Myocyte (in vitro differentiated cells): Measurements from ENCODE around the gene AGXT2. TPM values are rescaled to one million over a fixed set of nuclear protein-coding genes. Genes with fewer than 3 reads are reported as not detected.
A peak's percentile ranks its signal among the peaks of the same experiment; 100 is the strongest.

Source experiments
- DNase-seq: peaks from one replicate; pipeline ENCODE4 v3.0.0-alpha.2; 2012; ENCODE audit warnings: low read depth
- total RNA-seq: library from RNA; depleted of rRNA; stranded (reverse); fragments of >200 nt; gene quantifications from 2 replicates; pipeline ENCODE4 v1.2.3, GENCODE V29; 2014

The AGXT2 gene
- total RNA-seq, 1 donor from 2014 or later, result not detected

DNA sequence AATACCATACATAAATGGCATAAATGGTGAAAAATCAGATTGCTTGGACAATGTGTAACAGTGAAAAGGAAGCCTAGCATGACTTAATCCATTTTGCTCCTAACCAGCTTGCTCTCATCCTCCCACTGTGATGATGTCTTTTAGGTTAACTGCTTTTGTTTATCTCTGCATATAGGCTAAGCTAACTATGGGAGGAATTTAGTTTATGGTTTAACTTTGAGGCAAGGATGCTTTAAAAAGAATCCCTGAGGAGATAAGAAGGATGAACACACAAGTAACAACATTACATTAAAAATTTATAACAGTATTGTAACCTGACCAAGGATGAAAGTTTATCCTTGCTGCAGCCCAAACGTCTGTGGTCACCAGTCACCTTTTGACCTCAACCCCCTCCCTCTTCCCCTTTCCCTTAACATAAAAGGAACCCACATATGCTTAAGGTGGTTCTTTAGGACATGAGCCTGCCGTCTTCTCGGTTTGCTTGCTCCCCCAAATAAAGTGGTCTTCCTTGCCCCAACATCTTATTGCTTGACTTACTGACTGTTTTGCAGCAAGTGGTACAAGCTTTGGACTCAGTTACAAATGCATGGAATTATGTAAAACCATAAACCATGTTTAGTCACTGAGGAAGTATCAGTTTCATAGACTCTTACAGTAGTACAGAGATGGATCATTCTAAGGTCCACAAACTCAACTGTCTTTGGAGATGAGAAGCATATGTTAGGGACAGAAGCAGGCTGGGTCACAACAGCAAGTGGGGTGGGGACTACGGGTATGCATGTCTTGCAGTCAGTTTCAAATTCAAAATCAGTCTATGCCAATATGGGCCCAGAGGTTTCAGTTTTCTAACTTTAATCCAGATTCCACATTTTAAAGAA is 31.3 kb downstream of the AGXT2 start:
- DNase-seq, result no peak

DNA sequence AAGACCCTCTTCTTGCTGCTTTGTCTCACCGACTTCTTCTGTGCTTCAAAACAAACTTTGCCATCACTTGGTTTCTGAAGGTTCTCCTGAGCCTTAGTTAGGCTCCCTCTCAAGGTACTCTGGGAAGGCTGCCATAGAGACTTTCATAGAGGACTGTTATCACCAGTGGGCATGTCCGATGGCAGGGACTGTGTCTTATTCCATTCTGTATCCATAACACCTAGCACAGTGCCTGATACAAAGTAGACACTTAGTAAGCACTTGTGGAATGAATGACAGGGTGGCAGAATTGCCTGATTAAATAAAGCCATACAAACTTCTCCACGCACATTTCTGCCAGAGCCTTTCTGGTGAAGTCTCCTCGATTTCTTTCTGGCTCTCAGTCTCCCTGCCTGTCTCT is 32.7 kb downstream of the AGXT2 start:
- no peak for DNase-seq

DNA sequence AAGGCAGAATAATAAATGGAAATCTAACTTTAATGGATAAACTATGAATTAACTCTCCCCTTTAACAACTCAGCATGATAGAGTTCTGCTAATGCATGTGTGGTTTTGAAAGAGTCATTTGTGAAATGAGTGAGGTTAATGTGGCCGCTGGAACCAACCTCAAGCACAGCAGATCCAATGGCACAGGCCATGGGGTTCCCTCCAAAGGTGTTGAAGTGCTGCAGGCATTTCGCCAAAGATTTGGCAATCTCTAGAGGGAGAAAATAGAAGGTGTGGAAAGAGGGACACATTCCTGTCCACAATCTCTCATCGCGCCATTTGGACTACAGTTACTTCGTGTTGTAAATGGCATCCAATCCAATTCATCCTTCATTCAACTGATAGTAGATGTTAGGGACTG is 35.0 kb downstream of the AGXT2 start:
- peak; percentile 80 for DNase-seq

DNA sequence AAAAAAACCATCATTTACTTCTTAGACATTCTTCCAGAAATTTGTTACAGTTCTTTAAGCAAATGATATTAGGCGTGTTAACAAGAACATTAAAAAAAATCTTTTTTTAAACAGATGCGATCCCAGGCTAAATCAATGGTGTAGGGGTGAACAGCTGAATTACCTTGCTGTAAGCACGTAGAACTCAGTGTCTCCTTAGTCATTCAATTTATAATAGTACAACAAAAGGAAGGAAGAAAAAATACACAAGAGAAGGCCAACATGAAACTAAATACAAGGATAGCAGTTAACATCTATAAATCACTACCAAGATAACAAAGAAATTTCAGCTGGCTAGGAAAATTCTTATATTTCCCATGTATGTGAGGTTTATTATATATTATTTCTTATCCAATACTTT is 35.4 kb downstream of the AGXT2 start:
- no peak for DNase-seq

DNA sequence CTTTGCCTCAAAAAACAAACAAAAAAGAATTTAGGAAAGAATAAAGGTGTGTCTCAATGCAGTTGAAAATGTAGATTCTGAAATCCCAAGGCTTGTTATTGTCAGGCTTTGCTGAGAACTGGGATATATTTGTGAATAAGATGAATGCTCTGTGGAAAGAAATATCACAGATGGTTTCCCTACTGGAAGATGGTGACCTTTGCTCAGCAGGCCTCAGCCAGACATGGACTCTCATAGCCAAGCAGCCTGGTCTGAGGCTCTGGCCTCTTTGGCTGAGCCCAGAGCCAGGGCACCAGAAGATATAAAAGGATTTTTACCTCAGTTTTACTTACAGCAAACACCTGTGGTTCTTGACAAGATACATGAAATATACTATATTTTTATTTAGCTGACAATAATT is 37.1 kb downstream of the AGXT2 start:
- no peak for DNase-seq

DNA sequence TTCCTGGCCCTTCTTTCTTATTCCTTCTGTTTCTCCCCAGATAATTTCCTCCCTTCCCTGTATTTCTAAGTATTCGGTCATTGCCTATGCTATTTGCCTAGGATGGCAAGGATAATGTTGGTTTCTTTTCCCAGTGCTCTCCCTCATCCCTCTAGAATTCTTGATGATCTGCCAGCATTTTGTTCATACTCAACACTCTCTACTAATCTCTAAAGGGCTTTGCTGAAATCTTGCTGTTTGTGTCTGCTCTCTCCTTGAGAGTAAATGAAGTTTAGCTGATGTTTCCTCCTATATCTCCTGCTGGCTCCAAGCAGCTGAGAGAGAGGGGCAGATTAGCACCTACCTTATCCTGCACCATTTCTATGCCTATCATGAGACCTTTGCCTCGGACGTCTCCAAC is 38.1 kb downstream of the AGXT2 start:
- no peak for DNase-seq

DNA sequence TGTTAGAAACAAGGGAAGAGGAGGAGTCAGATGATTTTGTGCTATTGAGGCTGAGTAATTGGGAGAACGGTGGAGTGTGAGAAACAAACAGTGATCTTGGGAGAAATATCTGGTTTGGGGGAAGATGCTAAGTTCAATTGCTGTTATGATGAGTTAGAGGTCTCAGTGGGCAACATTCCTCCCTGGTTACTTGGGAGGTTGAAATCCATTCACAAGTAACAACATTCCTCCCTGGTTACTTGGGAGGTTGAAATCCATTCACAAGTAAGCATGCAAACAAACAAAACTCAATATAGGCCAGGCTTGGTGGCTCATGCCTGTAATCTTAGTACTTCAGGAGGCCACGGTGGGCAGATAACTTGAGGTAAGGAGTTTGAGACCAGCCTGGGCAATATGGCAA is 38.7 kb downstream of the AGXT2 start:
- DNase-seq, result no peak

DNA sequence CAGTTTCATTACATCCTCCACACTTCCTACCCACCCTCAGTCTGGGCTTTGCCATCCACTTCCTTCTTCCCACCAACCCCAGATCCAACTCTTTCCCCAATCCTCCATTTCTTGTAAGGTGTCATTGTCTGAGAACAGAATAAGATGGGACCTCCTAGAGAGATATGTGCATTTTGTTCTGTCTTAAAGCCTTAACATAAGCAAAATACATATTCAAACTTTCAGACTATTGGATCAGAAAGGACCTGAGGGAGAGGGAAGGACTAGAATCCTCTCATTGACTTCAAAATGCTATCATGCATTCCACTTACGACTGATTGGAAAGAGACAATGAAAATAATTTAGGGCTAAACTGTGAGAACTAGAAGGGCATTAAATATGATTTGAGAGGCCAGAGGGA is 43.0 kb downstream of the AGXT2 start:
- no peak for DNase-seq

DNA sequence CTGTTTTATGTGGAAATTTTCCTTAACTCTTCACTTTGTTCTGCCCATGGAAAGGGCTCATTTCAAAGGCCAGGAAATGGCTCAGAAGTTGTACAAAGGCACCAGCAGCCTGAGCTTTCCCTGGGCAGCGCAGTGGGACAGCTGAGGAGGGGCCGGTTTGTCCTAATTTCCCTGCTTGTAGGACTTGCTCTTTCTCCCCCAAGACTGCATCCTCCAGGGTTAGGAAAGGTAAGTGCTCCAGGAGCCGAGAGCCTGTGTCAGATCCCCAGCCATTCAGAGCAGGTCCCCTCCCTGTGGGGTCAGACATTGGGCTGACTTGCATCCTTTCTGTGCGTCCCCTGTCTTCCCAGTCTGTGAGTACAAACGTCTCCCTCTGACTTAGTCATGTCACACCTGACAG is 43.5 kb downstream of the AGXT2 start:
- DNase-seq, result no peak

DNA sequence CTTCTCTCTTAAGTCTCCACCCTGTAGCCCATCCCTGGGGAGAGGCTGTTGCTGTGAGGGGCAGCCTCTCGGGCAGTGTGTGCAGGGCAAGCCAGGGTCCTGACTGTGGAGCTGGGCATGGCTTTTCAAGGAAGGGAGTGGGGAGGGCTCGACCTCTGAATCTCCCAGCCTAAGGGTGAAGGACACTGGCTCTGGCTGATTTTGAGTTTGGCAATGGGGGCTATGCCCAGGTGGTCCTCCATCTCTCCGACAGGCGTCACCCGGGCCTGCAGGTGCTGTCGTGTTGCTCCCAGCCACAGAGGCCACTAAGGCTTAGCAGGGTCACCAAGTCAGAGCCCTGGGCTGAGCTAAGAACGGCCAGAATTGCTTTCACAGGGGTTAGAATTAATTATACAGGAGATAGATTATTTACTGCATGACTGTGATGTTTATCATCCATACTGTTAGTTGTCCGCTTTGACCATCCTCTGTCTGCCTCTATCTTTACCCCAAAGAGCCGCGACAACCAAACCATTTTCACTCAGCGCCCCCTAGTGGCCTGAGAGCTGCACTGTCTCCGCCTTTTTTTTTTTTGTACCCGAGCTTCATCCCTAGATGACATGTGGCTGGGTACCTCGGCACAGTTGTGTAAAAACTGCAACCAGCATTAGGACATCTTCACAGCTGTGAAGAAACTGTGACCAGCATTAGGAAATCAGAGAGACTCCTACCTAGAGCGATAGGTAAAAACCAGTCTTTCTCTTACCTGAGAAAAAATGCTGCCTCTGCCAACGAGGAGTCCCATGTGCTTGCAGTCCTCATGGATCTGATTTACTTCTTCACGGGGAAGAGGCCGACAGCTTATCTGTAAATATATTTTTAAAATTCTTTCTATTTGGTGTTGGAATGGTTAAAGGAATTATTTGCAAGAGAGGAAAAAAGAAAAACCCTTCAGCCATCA is 44.5 kb downstream of the AGXT2 start:
- peak; percentile 79 for DNase-seq

DNA sequence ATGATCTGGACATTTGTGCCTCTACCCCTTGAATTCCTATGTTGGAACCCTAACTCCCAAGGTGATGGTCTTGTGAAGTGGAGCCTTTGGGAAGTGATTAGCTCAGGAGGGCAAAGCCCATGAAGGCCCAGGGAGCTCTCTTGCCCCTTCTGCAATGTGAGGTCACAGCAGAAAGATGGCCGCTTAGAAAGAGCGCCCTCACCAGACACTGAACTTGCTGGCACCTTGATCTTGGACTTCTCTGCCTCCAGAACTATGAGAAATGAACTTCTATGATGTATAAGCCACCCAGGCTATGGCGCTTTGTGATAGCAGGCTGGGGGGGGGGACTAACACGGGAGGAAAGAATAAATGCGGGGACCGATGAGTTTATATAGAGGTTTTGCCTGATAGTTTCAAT is 45.3 kb downstream of the AGXT2 start:
- no peak for DNase-seq

DNA sequence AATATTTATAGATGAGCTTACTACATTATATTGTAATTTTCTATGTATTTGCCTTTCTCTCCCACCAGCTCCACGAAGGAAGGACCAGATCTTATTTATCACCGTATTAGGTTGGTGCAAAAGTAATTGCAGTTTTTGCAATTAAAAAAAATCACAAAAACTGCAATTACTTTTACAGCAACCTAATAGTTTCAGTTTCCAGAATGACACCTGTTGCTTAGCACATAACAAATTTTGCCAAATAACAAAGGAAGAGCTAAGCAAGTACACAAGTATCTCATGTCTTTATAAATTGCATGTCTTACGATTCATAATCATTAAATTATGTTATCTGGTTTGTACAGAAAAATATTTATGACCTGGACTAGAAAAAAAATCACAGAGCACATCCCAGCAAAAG is 45.9 kb downstream of the AGXT2 start:
- DNase-seq, result no peak

DNA sequence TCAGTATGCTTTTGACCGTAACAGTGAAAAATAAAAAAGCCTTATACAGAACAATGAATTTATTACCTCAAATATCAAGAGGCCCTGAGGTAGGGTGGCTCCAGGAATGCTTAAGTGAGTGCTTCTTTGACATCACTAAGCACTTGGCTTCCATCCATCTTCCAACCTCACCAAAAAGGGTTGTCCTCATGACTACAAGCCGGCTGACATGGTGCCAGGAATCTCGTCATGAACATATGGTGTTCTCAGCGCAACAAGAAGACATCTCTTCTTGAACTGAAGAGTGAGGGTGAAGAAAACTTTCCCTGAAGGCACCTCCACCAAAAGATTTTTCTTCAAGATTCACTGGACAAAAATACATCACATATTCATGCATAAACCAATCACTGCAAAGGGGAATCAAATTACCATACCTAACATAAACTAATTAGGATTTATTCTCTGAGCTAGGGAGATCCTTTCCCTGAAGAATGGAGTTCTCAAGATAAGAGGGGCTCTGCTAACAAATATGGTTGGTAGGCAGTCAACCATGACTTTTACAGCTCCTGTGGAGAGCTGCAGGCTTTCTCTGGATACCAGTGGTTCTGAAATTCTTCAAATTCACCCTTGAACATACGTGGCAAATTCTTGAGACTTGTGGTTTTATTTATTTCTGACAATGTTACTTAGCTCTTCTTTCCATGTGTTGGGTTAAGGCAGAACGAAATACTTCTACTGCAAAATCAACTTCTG is 49.5 kb downstream of the AGXT2 start:
- DNase-seq, result no peak

DNA sequence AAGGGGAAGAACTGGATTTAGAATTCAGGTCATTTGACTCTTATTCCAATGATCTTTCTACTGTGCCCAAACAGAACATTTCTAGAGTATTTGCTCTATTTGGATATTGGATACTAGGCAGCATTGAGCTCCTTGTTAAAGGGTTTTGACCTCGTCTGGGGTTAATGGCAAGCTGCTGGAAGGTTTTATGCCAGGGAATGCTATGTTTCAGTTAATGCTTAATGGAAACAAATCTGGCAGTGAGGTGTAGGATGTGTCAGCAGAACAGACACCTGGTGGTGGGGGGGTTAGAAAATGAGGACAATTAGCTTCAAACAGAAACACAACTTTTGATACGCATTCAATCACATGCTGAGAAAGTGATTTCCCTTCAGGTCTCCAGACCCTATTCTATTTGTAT is 51.5 kb downstream of the AGXT2 start:
- DNase-seq, result no peak

DNA sequence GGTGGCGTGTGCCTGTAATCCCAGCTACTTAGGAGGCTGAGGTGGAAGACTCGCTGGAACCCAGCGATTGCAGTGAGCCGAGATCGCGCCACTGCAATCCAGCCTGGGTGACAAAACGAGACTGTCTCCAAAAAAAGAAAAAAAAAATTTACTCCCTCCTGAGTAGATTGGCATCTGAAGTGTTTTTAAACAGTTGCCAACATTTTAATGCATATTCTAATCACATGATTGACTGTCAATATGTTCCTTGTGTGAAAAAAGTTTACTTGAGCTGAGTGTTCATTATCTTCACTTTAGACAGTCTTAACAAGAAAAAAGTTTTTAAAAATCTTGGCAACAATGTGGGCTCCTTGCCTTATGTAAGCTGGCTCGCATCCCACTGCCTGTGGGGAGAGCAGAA is 53.8 kb downstream of the AGXT2 start:
- no peak for DNase-seq

DNA sequence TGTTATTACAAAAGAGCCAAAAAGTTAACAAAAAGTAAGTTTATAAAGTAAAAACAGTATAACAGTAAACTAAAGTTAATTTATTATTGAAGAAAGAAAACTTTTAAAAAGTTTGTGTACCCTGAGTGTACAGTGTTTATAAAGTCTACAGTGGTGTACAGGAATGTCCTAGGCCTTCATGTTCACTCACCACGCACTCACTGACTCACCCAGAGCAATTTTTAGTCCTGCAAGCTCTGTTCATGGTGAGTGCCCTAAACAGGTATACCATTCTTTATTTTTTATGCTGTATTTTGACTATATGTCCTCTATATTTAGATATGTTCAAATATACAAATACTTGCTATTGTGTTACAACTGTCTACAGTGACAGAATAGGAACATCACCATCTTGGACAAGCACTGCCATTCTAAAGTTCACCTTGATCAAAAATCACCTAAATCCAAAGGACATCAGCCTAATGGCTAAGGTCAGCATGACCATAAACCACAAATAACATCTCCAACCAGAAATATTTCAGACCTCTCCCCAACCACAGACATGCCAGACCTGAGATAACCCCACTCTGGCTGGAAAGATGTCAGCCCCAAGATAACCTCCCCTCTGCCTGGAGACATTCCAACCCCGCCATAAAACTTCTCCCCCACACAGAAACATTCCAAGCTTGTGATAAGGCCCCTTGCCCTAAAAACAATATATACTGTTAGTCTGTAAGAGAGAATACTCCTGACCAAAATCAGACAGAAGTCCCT is 56.1 kb downstream of the AGXT2 start:
- DNase-seq, result peak; percentile 38

DNA sequence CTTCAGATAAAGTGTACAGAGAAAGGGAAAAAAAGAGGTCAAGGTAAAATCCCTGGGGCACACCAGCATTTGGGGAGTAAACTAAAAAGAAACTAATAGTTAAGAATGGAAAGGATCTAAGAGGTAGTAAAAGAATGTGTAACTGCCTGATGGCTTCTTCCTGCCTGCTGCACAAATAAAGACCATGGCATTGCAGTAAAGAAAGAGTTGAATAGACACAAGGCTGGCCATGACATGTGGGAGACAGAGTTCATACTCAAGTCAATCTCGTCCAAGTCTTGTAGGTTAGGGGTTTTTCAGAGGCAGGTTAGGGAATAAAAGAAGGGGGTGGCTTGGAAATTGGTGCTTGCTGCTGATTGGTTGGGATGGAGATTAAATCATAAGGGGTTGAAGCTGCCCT is 60.8 kb downstream of the AGXT2 start:
- no peak for DNase-seq

DNA sequence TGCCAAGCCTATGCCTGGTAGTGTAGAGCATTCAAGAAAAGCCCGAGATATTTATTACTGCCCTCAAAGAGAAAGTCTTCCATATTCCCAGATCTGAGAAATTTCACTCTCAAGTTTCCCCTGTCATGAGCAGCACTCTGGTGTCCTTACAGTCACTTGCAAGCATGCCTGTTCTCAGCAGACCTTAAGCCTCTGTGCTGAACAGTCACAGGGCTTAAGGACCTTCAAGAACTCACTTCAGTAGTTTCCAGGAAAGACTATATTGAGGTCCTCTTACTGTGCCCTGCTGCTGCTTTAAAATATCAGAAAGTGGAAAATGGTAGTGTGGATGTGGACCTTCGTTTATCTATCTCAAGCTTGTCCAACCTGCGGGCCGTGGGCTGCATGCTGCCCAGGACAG is 64.9 kb downstream of the AGXT2 start:
- DNase-seq, result no peak

DNA sequence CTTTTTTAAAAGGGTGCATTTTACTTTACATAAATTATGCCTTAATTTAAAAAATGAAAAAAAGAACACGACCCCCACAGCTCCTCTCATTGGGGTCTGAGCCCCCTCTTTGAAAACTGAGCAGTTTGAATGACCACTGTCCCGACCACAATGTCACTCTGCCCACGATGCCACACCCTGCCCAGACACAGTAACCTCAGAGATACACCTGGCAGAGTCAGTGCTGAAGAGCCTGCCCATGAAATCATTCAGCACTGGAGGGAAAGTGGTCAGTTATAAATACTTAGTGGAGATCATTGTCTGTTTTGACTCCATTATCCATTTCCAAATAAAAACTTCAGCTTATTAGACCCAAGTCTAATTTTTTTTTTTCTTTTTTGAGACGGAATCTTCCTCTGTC is 69.1 kb downstream of the AGXT2 start:
- no peak for DNase-seq

DNA sequence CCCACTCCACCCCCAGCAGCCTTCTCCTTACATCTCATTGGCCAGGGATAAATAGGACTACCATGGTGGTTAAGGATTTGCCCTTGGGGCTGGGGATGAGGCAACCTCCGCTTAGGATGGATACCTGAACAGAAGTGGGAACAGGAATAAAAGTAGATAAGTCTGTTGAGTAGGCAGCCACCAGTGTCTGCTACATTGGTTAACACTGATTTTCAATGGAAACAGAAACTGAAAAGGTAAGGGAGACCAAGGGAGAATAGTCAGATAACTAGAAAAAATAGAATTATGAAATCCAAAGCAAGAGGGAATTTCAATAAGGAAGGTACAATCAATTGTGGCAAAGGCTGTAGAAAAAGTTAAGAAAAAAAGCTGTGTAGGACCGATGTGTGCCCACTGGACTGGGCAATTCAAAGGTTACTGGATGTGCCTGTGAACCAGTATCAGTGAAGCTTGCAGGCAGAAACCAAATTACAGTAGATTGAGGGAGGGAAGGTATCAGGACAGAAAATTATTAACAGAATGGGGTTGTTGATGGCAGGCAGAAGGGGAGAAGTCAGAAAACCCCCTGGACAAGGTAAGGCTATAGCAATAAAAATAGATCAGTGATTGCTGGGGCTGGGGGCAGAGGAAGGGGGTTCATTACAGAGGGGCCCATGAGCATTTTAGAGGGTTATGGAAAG is 69.7 kb downstream of the AGXT2 start:
- no peak for DNase-seq
